ENCODE results near the gene LIMK2. TPM values are rescaled to one million over a fixed set of nuclear protein-coding genes. Genes with fewer than 3 reads are reported as not detected.

The LIMK2 gene
- total and polyA plus RNA-seq, 4 donors: 6.6 to 39.2 (median 13.4) TPM

DNA sequence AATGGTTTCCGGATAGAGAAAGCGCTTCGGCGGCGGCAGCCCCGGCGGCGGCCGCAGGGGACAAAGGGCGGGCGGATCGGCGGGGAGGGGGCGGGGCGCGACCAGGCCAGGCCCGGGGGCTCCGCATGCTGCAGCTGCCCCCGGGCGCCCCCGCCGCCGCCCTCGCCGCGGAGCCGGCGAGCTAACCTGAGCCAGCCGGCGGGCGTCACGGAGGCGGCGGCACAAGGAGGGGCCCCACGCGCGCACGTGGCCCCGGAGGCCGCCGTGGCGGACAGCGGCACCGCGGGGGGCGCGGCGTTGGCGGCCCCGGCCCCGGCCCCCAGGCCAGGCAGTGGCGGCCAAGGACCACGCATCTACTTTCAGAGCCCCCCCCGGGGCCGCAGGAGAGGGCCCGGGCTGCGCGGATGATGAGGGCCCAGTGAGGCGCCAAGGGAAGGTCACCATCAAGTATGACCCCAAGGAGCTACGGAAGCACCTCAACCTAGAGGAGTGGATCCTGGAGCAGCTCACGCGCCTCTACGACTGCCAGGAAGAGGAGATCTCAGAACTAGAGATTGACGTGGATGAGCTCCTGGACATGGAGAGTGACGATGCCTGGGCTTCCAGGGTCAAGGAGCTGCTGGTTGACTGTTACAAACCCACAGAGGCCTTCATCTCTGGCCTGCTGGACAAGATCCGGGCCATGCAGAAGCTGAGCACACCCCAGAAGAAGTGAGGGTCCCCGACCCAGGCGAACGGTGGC is 64.5 kb downstream of the LIMK2 start:
- no peaks in the 10 kb centered on the region for H3K27me3 ChIP-seq (ENCODE audit: control insufficient read depth in 4 of 4, insufficient read depth in 4 of 4, low read length in 3 of 4)
- DNase-seq (ENCODE audit: low spot score): no peak
- no peaks in the 10 kb centered on the region for H3K9me3 ChIP-seq (ENCODE audit: control insufficient read depth in 4 of 4, low read length in 3 of 4)
- H3K36me3 ChIP-seq (ENCODE audit: control insufficient read depth in 4 of 4, insufficient read depth in 3 of 4, low read depth in 1 of 4, low read length in 3 of 4): peaks cover 7 to 20% (median 14%) of the 10 kb centered on the region in 4 donors
- peaks cover 0 to 13% (median 6%) of the 10 kb centered on the region in 4 donors for H3K4me1 ChIP-seq (ENCODE audit: control insufficient read depth in 4 of 4, insufficient read depth in 4 of 4, low read length in 3 of 4)
- TF ChIP-seq JUND (IDR thresholded peaks at IDR 0.05) (no peak), GABPA (IDR thresholded peaks at IDR 0.05 in 1 of 2, conservative IDR thresholded peaks at IDR 0.05 in 1 of 2) (no peak), NR2F2 (IDR thresholded peaks at IDR 0.05) (no peak), RAD21 (IDR thresholded peaks at IDR 0.05) (no peak), RXRA (IDR thresholded peaks at IDR 0.05) (no peak), EGR1 (IDR thresholded peaks at IDR 0.05; ENCODE audit: low read depth in 2 of 2) (no peak), SP1 (IDR thresholded peaks at IDR 0.05) (no peak), HNF4A (conservative IDR thresholded peaks at IDR 0.05) (no peak), HNF4G (IDR thresholded peaks at IDR 0.05) (no peak), YY1 (IDR thresholded peaks at IDR 0.05) (no peak)
- TF ChIP-seq, protein P1, sequence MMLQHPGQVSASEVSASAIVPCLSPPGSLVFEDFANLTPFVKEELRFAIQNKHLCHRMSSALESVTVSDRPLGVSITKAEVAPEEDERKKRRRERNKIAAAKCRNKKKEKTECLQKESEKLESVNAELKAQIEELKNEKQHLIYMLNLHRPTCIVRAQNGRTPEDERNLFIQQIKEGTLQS (IDR thresholded peaks at IDR 0.05): no peak
- TF ChIP-seq, protein P2, sequence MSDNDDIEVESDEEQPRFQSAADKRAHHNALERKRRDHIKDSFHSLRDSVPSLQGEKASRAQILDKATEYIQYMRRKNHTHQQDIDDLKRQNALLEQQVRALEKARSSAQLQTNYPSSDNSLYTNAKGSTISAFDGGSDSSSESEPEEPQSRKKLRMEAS (IDR thresholded peaks at IDR 0.05): no peak
- TF ChIP-seq, protein P3, sequence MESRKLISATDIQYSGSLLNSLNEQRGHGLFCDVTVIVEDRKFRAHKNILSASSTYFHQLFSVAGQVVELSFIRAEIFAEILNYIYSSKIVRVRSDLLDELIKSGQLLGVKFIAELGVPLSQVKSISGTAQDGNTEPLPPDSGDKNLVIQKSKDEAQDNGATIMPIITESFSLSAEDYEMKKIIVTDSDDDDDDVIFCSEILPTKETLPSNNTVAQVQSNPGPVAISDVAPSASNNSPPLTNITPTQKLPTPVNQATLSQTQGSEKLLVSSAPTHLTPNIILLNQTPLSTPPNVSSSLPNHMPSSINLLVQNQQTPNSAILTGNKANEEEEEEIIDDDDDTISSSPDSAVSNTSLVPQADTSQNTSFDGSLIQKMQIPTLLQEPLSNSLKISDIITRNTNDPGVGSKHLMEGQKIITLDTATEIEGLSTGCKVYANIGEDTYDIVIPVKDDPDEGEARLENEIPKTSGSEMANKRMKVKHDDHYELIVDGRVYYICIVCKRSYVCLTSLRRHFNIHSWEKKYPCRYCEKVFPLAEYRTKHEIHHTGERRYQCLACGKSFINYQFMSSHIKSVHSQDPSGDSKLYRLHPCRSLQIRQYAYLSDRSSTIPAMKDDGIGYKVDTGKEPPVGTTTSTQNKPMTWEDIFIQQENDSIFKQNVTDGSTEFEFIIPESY (IDR thresholded peaks at IDR 0.05): no peak
- TF ChIP-seq, protein P4, sequence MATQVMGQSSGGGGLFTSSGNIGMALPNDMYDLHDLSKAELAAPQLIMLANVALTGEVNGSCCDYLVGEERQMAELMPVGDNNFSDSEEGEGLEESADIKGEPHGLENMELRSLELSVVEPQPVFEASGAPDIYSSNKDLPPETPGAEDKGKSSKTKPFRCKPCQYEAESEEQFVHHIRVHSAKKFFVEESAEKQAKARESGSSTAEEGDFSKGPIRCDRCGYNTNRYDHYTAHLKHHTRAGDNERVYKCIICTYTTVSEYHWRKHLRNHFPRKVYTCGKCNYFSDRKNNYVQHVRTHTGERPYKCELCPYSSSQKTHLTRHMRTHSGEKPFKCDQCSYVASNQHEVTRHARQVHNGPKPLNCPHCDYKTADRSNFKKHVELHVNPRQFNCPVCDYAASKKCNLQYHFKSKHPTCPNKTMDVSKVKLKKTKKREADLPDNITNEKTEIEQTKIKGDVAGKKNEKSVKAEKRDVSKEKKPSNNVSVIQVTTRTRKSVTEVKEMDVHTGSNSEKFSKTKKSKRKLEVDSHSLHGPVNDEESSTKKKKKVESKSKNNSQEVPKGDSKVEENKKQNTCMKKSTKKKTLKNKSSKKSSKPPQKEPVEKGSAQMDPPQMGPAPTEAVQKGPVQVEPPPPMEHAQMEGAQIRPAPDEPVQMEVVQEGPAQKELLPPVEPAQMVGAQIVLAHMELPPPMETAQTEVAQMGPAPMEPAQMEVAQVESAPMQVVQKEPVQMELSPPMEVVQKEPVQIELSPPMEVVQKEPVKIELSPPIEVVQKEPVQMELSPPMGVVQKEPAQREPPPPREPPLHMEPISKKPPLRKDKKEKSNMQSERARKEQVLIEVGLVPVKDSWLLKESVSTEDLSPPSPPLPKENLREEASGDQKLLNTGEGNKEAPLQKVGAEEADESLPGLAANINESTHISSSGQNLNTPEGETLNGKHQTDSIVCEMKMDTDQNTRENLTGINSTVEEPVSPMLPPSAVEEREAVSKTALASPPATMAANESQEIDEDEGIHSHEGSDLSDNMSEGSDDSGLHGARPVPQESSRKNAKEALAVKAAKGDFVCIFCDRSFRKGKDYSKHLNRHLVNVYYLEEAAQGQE (IDR thresholded peaks at IDR 0.05): no peak
- no peak overlapping the region for H3K4me3 ChIP-seq (ENCODE audit: low read depth in 1 of 3, low read length in 3 of 3)
- H3K9ac ChIP-seq (ENCODE audit: low read depth in 1 of 2, low read length in 2 of 2): no peak overlapping the region
- WGBS: 95% methylated on average over 65 of the region's 69 CpGs
- no peak overlapping the region for H3K27ac ChIP-seq (ENCODE audit: low read depth in 1 of 2, low read length in 2 of 2)

DNA sequence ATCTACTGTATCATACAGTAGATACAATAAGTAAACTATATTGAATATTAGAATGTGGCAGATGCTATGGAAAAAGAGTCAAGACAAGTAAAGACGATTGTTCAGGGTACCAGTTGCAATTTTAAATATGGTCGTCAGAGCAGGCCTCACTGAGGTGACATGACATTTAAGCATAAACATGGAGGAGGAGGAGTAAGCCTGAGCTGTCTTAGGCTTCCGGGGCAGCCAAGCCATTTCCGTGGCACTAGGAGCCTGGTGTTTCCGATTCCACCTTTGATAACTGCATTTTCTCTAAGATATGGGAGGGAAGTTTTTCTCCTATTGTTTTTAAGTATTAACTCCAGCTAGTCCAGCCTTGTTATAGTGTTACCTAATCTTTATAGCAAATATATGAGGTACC is 65.6 kb downstream of the LIMK2 start:
- Histone ChIP-seq H3K4me1 (ENCODE audit: control insufficient read depth in 4 of 4, insufficient read depth in 4 of 4, low read length in 3 of 4) (peaks cover 0 to 13% (median 6%) of the 10 kb centered on the region in 4 donors), H3K4me3 (ENCODE audit: low read depth in 1 of 3, low read length in 3 of 3) (no peak overlapping the region), H3K27ac (ENCODE audit: low read depth in 1 of 2, low read length in 2 of 2) (peak overlapping the region in 1 of 2 donors; percentile 57), H3K36me3 (ENCODE audit: control insufficient read depth in 4 of 4, insufficient read depth in 3 of 4, low read depth in 1 of 4, low read length in 3 of 4) (peaks cover 7 to 18% (median 12%) of the 10 kb centered on the region in 4 donors), H3K27me3 (ENCODE audit: control insufficient read depth in 4 of 4, insufficient read depth in 4 of 4, low read length in 3 of 4) (no peaks in the 10 kb centered on the region), H3K9ac (ENCODE audit: low read depth in 1 of 2, low read length in 2 of 2) (no peak overlapping the region), H3K9me3 (ENCODE audit: control insufficient read depth in 4 of 4, low read length in 3 of 4) (no peaks in the 10 kb centered on the region)
- WGBS: 88% methylated on average over 5 of the region's 5 CpGs
- TF ChIP-seq, protein P1 (IDR thresholded peaks at IDR 0.05): no peak
- DNase-seq (ENCODE audit: low spot score): no peak

Data from liver (tissue), 9 donors.